AG09319 (cell line): Measurements from ENCODE around the gene EEPD1.
A peak's percentile ranks its signal among the peaks of the same experiment; 100 is the strongest.

ENCODE experiments used
- DNase-seq: peaks from one replicate; pipeline ENCODE4 v3.0.0-alpha.2; 2010; ENCODE audit warnings: low read depth; ENCODE audit errors: extremely low read depth
- TF ChIP-seq, protein P1 (sequence below): IDR thresholded peaks from 2 replicates; pipeline ENCODE4 v1.5.1; 2011; ENCODE audit warnings: low read depth, mild to moderate bottlenecking, inconsistent platforms, low read length, moderate library complexity

Gene EEPD1

GRCh38 chr7:36289833-36290661, 137.0 kb downstream of the EEPD1 start:
- TF ChIP-seq, protein P1, sequence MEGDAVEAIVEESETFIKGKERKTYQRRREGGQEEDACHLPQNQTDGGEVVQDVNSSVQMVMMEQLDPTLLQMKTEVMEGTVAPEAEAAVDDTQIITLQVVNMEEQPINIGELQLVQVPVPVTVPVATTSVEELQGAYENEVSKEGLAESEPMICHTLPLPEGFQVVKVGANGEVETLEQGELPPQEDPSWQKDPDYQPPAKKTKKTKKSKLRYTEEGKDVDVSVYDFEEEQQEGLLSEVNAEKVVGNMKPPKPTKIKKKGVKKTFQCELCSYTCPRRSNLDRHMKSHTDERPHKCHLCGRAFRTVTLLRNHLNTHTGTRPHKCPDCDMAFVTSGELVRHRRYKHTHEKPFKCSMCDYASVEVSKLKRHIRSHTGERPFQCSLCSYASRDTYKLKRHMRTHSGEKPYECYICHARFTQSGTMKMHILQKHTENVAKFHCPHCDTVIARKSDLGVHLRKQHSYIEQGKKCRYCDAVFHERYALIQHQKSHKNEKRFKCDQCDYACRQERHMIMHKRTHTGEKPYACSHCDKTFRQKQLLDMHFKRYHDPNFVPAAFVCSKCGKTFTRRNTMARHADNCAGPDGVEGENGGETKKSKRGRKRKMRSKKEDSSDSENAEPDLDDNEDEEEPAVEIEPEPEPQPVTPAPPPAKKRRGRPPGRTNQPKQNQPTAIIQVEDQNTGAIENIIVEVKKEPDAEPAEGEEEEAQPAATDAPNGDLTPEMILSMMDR, result no peak
- no peak for DNase-seq

- peak; percentile 64 for DNase-seq
These were observed 138.6 kb downstream of the EEPD1 start for GRCh38 chr7:36291387-36292316.

GRCh38 chr7:36295090-36295489, 142.0 kb downstream of the EEPD1 start:
- TF ChIP-seq, protein P1, result no peak
- no peak for DNase-seq

More at GRCh38 chr7:36291387-36292316, 138.6 kb downstream of the EEPD1 start:
- TF ChIP-seq, protein P1, result peak; percentile 95

DNA sequence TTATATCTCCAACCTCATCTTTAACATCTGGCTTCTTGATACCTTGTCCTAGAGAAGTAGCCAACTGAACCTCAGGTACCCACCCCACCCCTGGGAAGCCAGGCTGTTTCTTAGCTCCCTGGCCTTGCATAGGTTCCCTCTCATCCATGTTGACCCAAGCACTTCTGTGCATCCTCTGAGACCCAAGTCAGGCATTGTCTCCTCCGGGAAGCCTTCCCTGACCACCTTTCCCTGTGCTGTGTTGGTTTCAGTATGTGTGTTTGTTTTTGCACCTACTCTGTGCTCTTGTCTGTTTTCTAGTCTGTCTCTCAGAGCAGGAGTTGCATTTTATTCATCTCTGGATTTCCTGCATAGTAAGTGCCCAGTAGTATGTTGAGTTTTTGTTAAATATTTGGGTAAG, 143.2 kb downstream of the EEPD1 start:
- no peak for DNase-seq
- TF ChIP-seq, protein P1, result no peak

DNA sequence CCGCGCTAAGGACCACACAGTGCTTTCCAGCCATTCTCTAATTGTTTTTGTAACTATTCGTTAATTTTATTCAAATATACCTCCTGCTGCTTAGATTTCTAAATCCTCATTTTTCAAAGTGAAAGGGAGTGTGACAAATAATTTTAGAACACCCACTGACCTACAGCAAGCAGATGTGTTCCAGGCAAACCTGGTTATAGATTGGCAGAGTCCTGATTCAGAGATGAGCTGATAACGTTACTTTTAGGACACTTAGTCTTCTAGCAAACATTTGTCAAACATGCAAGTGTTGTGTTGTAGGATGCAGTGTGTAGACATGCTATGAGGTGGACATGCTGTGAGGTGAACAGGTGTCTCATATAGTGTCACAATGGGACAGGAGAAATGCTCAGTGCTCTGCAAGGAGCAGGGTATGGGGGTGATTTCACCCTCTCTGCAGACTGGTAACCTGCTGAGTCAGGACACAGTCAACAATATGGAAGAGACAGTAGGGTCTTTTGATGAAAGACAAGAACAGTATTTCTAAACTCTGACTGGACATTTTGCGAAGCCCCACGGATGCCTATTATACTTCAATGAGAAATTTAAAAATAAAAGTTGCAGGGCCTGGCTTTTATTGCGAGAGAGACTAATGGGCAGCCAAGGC, 144.4 kb downstream of the EEPD1 start:
- TF ChIP-seq, protein P1, result no peak
- DNase-seq, result no peak

- TF ChIP-seq, protein P1, result no peak
- DNase-seq, result no peak
These were observed 145.1 kb downstream of the EEPD1 start for GRCh38 chr7:36298106-36298505.
